NCI-H748 (cell line): ENCODE results near the gene PKN2.

Experiments
- DNase-seq: peaks from one replicate; lab custom pipeline; 2025; ENCODE audit not compliant: unreplicated experiment; lab: John Stamatoyannopoulos, UW

PKN2 gene

DNA sequence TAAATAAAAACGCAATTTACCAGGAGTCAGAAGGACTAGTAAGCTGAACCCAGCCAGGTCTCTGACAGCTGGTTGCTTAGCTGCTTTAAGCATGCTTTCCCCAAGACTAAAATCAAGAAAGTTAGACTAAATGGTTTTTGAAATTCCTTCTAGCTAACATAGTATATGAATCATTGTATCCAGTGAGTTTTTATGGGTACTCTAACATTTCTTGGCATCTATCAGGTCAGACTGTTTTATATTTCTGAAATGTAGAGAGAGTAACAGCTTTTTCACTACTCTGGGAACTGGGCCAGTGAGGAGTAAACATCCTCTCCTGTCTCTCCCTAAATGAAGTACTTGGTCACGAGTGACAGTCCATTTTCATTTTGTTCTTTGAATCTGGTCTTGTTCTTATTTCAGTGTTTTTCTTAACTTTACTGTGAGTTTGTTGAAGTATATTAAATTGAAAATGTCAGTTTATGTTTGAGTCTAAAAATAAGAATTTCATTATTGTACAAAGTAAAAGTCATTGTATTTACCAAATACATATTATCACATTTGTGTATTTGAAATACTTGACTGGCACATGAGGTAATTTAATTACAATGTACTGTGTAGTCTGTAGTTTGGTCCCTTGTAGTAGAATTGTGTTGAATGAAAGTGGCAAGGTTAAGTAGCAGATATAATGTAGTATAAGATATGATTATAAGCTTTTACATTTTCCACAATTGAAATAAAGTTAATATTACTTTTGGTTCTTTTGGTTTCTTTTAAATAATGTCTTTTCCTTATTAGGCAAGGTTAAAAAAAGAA lies 47.6 kb downstream of the PKN2 start:
- no peak for DNase-seq

DNA sequence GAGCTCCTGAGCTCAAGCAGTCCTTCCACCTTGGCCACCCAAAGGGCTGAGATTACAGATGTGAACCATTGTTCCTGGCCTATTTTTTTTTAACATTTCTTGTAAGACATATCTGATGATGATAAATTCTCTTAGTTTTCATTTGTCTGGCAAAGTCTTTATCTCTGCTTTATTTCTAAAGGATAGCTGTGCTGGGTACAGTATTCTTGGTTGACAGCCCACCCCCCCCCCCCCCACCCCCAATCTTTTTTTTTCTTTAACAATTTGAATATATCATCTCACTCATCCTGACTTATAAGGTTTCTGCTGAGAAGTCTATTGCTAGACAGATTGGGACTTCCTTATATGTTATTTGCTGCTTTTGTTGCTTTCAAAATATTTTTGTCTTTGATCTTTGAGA lies 51.3 kb downstream of the PKN2 start:
- DNase-seq = no peak

DNA sequence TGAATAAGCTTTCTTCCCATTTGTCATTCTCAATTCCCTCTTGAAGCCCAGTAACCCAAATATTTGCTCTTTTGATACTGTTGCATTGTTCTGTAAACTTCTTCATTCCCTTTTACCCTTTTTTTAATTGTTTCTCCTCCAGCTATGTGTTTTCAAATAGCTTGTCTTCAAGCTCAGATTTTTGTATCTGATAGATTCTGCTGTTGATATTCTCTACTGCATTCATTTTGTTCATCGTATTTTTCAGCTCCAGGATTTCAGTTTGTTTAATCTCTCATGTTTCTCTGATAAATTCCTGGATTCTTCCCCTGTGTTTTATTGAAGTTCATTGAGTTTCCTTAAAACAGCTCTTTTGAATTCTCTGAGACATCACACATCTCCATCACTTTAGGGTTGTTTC lies 51.8 kb downstream of the PKN2 start:
- no peak for DNase-seq

DNA sequence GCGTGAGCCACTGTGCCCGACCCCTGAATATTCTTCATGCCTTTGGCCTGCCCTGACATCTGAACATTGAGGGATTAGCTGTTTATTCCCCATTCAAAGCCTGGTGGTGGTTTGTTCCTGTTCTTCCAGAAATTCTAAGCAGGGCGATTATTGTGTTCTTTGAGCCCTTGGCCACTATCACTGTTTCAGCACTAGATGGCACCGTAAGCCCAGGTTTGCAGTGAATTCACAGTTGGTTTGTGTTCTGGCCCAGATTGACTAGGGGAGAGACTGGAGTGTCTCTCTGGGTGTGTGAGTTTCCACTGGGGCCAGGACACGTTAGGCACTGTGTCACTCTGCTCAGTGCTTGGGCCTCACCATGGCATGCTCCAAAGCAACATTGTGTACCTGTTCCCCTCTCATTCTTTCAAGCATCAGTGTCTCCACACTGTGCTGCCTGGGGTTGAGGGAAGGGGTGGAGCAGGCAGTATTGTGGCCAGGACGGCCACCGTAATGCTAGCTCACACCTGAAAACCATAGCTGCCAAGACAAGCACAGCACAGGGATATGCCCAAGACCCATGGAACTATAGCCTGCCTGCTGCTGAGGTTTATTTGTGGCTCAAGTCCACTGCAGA lies 52.7 kb downstream of the PKN2 start:
- no peak for DNase-seq

DNA sequence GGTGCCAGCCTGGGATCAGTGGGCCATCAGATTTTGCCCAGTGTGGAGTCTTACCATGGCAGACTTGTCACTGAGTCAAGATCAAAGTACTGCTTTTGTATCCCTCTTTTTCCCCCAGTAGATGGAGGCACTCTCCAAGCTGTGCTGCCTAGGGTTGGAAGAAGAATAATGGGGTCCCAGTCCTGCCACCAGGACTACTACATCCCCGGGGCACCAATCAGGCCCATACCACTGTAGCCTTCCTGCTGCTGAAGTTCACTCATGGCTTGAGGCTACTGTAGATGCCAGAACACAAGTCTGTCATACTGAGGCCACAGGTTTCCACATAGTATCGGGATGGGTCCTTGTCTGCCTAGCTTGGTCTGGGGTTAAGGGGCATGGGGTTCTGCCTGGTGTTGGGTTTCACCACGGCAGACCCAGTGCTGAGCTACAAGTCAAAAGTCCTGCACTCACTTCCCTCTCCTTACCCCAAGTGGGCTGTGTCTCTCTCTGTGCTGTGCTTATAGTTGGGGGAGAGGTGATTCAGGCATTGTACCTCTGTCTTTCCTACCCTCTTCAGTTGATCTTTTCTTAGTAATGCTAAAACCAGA lies 53.4 kb downstream of the PKN2 start:
- no peak for DNase-seq

DNA sequence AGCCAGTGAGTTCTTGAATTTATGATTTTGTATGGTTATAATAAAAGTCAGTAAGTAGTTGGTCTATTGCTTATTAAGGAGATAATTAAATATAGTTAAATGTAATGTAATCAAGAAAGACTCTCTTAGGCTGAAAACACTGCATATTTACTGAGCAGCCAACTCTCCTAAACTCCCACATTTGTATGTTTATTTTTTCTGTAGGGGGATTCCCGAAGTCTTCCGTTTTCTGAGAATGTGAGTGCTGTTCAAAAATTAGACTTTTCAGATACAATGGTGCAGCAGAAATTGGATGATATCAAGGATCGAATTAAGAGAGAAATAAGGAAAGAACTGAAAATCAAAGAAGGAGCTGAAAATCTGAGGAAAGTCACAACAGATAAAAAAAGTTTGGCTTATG lies 56.7 kb downstream of the PKN2 start:
- no peak for DNase-seq

DNA sequence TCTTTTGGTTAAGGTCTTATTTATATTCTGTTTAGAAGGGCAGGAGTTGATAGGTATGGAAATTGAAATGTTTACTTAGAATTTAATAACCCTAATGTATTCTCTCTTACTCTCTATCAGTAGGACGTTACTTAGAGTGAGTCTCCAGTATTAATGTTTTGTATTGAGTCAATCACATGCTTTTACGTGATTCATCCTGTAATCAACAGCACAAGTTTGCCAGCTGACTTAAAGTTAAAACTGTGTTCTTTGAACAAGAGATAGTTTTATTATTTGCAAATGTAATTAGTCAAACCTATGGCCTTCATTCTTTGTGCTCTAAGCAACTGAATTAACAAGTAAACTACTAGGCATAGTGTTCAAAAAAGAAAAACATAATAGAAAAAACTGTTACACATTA lies 57.3 kb downstream of the PKN2 start:
- no peak for DNase-seq

DNA sequence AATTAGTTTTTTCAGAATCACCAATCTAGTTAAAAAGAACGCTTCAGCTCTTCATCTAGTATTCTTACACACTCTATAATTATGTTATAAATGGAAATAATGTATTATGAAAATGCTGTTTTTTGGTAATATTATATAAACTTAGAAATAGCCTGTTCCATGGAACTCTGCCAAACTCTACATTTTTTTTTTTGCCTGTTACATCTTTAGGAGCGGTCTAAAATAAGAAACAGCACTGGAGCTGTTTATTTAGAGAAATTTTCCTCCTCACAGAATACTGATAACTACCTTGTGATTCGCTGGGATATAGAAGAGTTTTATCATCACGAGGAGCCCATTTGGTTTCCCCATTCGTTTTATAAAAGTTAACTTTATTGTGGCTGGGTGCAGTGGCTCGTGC lies 58.5 kb downstream of the PKN2 start:
- no peak for DNase-seq

DNA sequence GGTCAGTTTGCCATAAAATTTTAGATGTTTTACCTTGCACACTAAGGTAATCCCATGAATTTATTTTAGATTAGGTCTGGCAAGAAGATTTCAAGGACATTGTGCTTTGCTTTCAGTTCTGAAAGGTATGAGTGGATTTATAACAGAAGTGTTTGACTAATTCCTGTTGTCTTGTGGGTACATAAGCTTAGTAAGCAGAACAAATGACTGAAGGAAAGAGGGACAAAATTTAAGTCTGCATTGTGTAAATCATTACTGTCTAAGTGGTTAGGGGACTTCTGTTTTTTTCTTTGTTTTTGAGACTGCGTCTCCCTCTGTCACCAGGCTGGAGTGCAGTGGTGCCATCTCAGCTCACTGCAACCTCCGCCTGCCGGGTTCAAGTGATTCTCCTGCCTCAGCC lies 60.1 kb downstream of the PKN2 start:
- no peak for DNase-seq

DNA sequence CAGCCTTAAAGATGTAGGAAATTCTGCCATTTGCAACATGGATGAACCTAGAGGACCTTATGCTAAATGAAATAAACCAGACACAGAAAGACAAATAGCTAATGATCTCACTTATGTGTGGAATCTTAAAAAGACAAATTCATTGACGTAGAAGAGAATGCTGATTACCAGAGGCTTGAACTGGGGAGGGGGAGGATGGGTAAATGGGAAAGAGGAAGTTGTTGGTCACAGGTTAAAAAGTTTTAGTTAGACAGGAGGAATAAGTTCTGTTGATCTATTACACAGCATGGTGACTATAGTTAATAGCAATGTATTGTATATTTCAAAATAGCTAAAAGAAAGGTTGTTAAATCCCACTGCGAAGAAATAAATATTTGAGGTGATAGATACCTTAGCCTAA lies 62.8 kb downstream of the PKN2 start:
- DNase-seq = no peak

DNA sequence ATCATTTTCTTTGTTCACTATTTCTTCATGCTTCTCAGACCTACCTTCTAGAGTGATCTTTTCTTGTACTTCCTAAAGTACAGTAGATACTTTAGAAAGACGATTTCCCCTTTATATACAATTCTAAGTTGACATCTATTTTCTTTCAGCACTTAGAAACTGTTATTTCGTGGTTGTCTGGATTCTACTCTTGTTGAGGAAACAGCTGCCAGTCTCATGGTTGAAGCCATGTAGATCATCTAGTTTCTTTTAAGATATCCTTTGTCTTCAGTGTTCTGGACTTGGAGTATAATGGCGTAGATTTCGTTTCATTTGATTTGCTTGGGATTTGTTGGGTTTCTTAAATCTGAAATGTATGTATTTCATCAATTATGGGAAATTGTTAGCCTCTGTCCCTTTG lies 67.6 kb downstream of the PKN2 start:
- no peak for DNase-seq

DNA sequence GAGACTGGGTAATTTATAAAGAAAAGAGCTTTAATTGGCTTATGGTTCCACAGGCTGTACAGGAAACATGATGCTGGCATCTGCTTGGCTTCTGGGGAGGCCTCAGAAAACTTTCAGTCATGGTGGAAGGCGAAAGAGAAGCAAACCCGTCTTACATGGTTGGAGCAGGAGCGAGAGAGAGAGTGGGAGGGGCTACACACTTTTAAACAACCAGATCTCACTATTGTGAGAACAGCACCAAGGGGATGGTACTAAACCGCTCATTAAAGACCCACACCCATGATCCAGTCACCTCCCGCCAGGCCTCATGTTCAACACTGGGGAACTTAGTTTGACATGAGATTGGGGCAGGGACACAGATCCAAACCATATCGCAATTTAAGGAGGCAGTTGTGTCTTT lies 69.4 kb downstream of the PKN2 start:
- no peak for DNase-seq

DNA sequence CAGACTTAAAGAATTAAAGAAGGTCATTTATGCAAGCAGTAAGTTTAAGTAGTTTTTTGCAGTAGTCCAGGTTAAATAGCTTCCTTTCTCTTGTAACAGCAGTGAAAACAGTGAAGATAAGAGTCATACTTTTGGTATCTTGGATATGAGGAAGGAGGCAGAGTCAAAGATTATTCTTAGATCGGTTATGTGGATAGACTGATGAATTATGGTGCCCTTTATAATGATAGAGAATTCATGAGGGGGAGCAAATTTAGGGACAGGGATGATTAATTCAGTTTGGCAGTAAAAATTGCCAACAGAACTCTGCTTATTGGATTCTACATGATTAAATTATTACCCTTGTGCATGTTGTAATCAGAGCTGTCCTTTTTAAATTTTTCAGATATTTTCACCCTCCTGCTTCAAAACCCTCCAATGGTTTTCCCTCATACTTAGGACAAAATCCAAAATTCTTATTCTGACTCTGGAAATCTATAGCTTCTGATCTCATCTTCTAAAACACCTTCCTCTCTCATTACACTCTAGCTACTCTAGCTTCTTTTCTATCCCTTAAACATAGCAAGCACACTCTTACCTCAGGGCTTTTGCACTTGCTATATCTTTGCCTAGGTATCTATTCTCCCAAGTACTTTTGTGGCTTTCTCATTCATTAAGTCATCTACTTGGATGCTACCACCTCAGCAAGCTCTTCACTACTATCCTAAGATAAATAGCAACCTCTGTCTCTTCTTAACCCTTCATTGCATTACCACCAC lies 79.8 kb downstream of the PKN2 start:
- no peak for DNase-seq

DNA sequence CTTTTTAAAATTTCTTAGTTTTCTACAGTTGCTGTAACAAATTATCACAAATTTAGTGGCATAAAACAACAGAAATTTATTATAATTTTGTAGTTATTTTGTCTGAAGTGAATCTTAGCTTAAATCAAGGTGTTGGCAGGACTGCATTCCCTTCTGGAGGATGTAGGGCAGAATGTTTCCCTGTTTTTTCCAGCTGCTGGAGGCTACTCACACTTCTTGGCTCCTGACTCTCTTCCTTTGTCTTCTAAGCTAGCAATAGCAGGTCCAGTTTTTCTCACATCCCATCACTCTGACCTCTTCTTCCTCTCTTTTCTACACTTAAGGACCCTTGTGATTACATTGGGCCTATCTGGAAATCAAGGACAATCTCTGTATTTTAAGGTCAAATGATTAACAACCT lies 84.1 kb downstream of the PKN2 start:
- DNase-seq = no peak

DNA sequence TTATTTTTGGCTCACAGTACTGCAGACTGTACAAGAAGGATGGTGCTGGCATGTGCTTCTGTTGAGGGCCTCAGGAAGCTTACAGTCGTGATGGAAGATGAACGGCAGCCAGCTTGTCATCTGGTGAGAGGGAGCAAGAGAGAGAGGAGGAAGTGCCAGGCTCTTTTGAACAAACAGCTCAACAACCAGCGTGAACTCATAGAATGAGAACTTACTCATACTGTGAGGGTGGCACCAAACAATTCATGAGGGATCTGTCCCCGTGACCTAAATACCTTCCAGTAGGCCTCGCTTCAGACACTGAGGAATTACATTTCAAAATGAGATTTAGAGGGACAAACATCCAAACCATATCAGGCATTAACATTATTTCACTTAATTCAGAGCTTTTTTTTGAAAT lies 84.7 kb downstream of the PKN2 start:
- no peak for DNase-seq

DNA sequence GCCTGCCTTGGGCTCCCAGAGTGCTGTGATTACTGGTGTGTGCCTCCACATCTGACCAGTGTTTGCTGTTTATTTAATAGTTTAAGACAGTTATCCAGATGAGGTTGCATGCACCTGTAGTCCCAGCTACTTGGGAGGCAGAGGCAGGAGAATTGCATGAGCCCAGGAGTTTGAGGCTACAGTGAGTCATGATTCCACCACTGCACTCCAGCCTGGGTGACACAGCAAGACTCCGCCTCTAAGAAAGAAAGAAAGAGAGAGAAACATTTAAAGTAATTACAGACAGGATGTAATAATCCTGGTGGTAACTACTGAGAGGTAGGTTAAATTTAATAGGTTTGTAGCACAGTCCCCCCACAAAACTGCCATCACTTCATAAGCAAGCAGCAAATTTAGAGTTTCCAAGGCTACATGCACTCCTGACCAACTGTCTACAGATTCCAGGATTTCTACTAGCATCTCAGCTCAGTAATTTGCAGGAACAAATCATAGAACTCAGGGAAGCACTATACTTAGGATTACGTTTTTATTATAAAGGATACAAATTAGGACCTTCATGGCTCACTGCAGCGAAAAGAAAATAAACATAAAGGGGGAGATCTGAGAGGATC lies 89.6 kb downstream of the PKN2 start:
- DNase-seq = no peak

DNA sequence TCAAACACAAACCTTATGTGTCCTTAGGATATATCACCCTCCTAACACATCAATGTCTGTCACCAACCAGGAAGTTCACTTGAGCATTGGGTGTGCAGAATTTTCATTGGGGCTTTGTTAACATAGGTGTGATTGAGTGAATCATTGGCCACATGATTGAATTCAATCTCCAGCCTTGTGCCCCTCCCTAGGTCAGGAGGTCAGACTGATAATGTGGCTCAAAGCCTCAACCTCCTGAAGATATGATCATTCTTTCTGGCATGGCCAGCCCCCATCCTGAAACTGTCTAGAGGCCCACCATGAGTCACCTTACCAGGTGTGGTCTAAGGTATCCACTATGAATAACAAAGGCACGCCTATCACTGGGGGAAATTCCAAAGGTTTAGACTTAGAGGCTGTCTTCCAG lies 90.1 kb downstream of the PKN2 start:
- DNase-seq = no peak

DNA sequence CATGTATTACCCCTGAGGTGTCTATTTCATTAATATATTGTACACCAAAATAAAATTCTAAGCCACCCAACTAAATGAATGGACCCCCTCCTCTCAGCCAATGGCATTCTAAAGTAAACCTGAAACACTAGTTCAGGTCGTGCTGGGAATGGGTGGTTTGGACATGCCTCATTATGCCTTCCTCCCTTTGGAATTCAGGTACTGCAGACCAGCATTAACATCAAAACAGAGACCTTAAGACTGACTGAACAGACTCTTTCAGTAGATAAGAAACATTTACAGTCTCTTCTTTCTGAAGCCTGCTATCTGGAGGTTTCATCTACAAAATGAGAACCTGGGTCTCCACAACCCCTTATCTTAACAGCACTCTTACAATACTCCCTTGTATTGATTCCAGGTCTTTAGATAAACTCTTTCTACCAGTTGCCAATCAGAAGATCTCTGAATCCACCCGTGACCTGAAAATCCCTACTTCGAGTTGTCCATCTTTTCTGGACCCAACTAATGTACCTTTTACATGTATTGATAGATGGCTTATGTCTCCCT lies 93.6 kb downstream of the PKN2 start:
- DNase-seq = no peak

DNA sequence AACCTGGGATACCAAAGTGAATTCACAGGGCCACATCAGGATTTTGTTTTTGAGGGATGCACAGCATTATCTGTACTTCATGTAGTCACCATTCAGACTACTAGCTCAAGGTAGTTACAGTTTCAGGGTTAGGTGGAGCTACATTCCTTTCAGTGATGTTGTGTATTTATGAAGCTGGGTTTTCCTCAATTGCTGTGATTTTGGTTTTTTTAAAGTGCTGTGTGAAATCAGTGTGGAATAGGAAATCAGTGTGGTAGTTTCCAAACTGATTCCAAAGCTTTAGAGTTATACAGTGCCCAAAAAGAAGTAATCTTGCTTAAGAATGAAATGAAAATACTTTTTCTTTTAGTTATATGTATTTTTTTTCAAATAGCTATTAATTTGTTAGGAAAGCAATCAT lies 95.8 kb downstream of the PKN2 start:
- no peak for DNase-seq

DNA sequence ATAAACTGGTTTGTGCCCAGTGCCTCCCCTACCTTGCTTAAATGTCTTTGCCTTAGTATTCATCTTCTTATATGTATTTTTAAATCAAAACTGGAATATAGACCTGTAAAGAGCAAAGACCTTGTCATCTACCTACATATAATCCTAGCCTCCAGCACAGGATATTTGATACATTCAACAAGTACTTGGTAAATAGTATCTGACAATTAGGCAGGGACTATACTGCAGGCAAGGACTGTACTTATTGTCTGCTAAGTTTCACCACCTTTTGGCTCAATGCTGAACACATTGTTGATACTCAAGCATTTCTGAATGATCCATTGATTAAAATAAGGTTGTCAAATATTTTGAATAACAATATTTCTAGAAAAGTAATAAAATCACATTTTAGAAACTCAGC lies 96.4 kb downstream of the PKN2 start:
- peak; percentile 0 for DNase-seq

DNA sequence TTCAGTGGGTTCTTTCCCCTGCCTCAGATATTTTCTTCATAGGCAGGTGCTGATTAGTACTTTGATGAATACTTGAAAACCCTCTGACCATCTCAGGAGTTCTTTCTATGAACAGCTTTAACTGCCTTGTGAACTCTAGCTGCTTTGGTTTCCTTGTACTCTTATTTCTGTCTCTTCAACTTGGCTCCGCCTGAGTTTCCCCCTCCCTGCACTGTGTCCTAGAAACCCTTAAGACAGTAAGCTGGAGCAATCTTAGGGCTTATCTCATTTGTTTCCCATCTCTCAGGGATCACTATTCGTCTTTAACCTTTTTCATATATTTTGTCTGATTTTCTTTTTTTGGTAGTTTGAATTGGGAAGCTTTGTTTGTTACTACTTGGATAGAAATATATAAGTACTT lies 99.1 kb downstream of the PKN2 start:
- DNase-seq = no peak
